MM.1S (cell line): ENCODE data around the gene MRPS5.
"Not testable (repeated sequence)": the region's sequence is repeated elsewhere in the genome, so short reads cannot be mapped to it uniquely, and the experiment has no call there.

ENCODE experiments used
- DNase-seq: peaks from one replicate; pipeline ENCODE4 v3.0.0-alpha.2; 2015
- H2AFZ ChIP-seq: fragments of 300-600 bp; sonication (generic); 2 replicates; pipeline ENCODE4 v1.6.0; 2016; ENCODE audit warnings: antibody characterized with exemption, low read length
- H3F3A ChIP-seq: fragments of 300-600 bp; sonication (generic); 2 replicates; pipeline ENCODE4 v1.6.1; 2016; ENCODE audit warnings: mild to moderate bottlenecking, antibody characterized with exemption, low read length, moderate library complexity, mixed read lengths; ENCODE audit not compliant: insufficient read depth
- H3K27ac ChIP-seq: fragments of 300-600 bp; sonication (generic); 2 replicates; pipeline ENCODE4 v1.5.1; 2016; ENCODE audit warnings: mild to moderate bottlenecking, low read length
- H3K27me3 ChIP-seq: fragments of 300-600 bp; sonication (generic); replicated peaks from 2 replicates; pipeline ENCODE4 v1.6.0; 2016; ENCODE audit warnings: low read length; ENCODE audit not compliant: insufficient read depth
- H3K36me3 ChIP-seq: fragments of 300-600 bp; sonication (generic); replicated peaks from 2 replicates; pipeline ENCODE4 v1.6.1; 2016; ENCODE audit warnings: mild to moderate bottlenecking, low read length, mixed read lengths; ENCODE audit not compliant: insufficient read depth
- H3K4me1 ChIP-seq: fragments of 300-600 bp; sonication (generic); 2 replicates; pipeline ENCODE4 v1.6.1; 2016; ENCODE audit warnings: low read length, mixed read lengths
- H3K4me2 ChIP-seq: fragments of 300-600 bp; sonication (generic); 2 replicates; pipeline ENCODE4 v1.6.0; 2016; ENCODE audit warnings: low read depth, low read length
- H3K4me3 ChIP-seq: fragments of 300-600 bp; sonication (generic); 2 replicates; pipeline ENCODE4 v1.5.1; 2016; ENCODE audit warnings: low read length, mixed read lengths
- H3K79me2 ChIP-seq: fragments of 300-600 bp; sonication (generic); 2 replicates; pipeline ENCODE4 v1.6.1; 2016; ENCODE audit warnings: mixed run types, low read length, mixed read lengths
- H3K9ac ChIP-seq: fragments of 300-600 bp; sonication (generic); 2 replicates; pipeline ENCODE4 v1.6.1; 2016; ENCODE audit warnings: low read length, mixed read lengths
- H3K9me2 ChIP-seq: fragments of 300-600 bp; sonication (generic); replicated peaks from 2 replicates; pipeline ENCODE4 v1.6.1; 2016; ENCODE audit warnings: mild to moderate bottlenecking, low read length, mixed read lengths; ENCODE audit not compliant: insufficient read depth
- H3K9me3 ChIP-seq: fragments of 300-600 bp; sonication (generic); replicated peaks from 2 replicates; pipeline ENCODE4 v1.6.1; 2016; ENCODE audit warnings: mild to moderate bottlenecking, low read length, mixed read lengths; ENCODE audit not compliant: insufficient read depth
- H4K20me1 ChIP-seq: fragments of 300-600 bp; sonication (generic); 2 replicates; pipeline ENCODE4 v1.6.1; 2016; ENCODE audit warnings: mild to moderate bottlenecking, low read length, moderate library complexity, mixed read lengths; ENCODE audit not compliant: insufficient read depth
- CTCF ChIP-seq: fragments of 300-600 bp; sonication (generic); IDR thresholded peaks from 2 replicates; pipeline ENCODE4 v1.5.1; 2016; ENCODE audit warnings: antibody characterized with exemption, low read length, mixed read lengths
- EZH2 ChIP-seq: fragments of 300-600 bp; sonication (generic); optimal IDR thresholded peaks from 2 replicates; pipeline ENCODE3; 2017; ENCODE audit warnings: low read depth, mild to moderate bottlenecking, antibody characterized with exemption, low read length, mixed read lengths
- EZH2phosphoT487 ChIP-seq: fragments of 300-600 bp; sonication (generic); IDR thresholded peaks from 2 replicates; pipeline ENCODE4 v1.6.1; 2018; ENCODE audit warnings: antibody characterized with exemption, low read length

Gene MRPS5

GRCh38 chr2:95039363-95039762 is 82.2 kb downstream of the MRPS5 start:
- H3K9ac ChIP-seq: no peak overlapping the region
- H3K79me2 ChIP-seq: no peaks in the 10 kb centered on the region
- no peak overlapping the region for H2AFZ ChIP-seq
- TF ChIP-seq EZH2phosphoT487 (no peak), EZH2 (no peak), CTCF (no peak)
- H3F3A ChIP-seq: no peaks in the 10 kb centered on the region
- H3K27ac ChIP-seq: no peak overlapping the region
- H3K9me3 ChIP-seq: no peaks in the 10 kb centered on the region
- no peaks in the 10 kb centered on the region for H3K4me1 ChIP-seq
- H3K9me2 ChIP-seq: no peaks in the 10 kb centered on the region
- DNase-seq: no peak
- H3K27me3 ChIP-seq: no peaks in the 10 kb centered on the region
- no peak overlapping the region for H3K4me2 ChIP-seq
- H4K20me1 ChIP-seq: no peaks in the 10 kb centered on the region
- no peak overlapping the region for H3K4me3 ChIP-seq
- no peaks in the 10 kb centered on the region for H3K36me3 ChIP-seq

DNA sequence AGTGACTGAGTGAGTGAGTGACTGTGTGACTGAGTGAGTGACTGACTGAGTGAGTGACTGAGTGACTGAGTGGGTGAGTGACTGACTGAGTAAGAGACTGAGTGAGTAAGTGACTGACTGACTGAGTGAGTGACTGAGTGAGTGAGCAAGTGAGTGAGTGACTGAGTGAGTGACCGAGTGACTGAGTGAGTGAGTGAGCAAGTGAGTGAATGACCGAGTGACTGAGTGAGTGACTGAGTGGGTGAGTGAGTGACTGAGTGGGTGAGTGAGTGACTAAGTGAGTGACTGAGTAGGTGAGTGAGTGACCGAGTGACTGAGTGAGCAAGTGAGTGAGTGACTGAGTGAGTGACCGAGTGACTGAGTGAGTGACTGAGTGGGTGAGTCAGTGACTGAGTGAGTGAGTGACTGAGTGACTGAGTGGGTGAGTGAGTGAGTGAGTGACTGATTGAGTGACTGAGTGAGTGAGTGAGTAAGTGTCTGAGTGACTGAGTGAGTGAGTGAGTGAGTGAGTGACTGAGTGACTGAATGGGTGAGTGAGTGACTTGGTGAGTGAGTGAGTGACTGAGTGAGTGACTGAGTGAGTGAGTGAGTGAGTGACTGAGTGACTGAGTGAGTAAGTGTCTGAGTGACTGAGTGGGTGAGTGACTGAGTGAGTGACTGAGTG is 82.8 kb downstream of the MRPS5 start:
- no peaks in the 10 kb centered on the region for H3K27me3 ChIP-seq
- H3K4me1 ChIP-seq: no peaks in the 10 kb centered on the region
- no peak overlapping the region for H3K27ac ChIP-seq
- H4K20me1 ChIP-seq: no peaks in the 10 kb centered on the region
- no peaks in the 10 kb centered on the region for H3K36me3 ChIP-seq
- H3K9me2 ChIP-seq: no peaks in the 10 kb centered on the region
- DNase-seq: no peak
- no peak overlapping the region for H2AFZ ChIP-seq
- TF ChIP-seq EZH2phosphoT487: no peak
- no peak for TF ChIP-seq CTCF
- TF ChIP-seq EZH2: no peak
- no peaks in the 10 kb centered on the region for H3F3A ChIP-seq
- H3K4me2 ChIP-seq: no peak overlapping the region
- H3K9ac ChIP-seq: no peak overlapping the region
- no peaks in the 10 kb centered on the region for H3K9me3 ChIP-seq
- H3K4me3 ChIP-seq: no peak overlapping the region
- no peaks in the 10 kb centered on the region for H3K79me2 ChIP-seq

- not testable (repeated sequence) for H3K36me3 ChIP-seq, H3K27ac ChIP-seq
Measured at GRCh38 chr2:95037841-95038585, 83.6 kb downstream of the MRPS5 start.

DNA sequence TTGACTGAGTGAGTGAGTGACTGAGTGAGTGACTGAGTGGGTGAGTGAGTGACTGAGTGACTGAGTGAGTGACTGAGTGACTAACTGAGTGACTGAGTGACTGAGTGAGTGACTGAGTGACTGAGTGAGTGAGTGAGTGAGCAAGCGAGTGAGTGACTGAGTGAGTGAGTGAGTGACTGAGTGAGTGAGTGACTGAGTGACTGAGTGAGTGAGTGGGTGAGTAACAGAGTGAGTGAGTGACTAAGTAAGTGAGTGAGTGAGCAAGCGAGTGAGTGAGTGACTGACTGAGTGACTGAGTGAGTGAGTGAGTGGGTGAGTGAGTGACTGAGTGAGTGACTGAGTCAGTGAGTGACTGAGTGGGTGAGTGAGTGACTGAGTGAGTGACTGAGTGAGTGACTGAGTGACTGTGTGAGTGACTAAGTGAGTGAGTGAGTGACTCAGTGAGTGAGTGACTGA is 84.2 kb downstream of the MRPS5 start:
- no peak for DNase-seq
- Histone ChIP-seq H3F3A (no peaks in the 10 kb centered on the region), H4K20me1 (no peaks in the 10 kb centered on the region), H3K27me3 (no peaks in the 10 kb centered on the region), H3K79me2 (no peaks in the 10 kb centered on the region), H3K9me3 (no peaks in the 10 kb centered on the region), H3K9ac (no peak overlapping the region), H3K27ac (no peak overlapping the region), H3K9me2 (no peaks in the 10 kb centered on the region), H3K36me3 (no peaks in the 10 kb centered on the region), H2AFZ (no peak overlapping the region), H3K4me3 (no peak overlapping the region), H3K4me2 (no peak overlapping the region), H3K4me1 (no peaks in the 10 kb centered on the region)
- TF ChIP-seq EZH2: no peak
- TF ChIP-seq EZH2phosphoT487: no peak
- TF ChIP-seq CTCF: no peak

More at GRCh38 chr2:95037841-95038585, 83.6 kb downstream of the MRPS5 start:
- H2AFZ ChIP-seq, H3K4me2 ChIP-seq, DNase-seq, H3K9ac ChIP-seq, H3K9me2 ChIP-seq, H3F3A ChIP-seq, H3K79me2 ChIP-seq, H3K4me3 ChIP-seq, H4K20me1 ChIP-seq, H3K27me3 ChIP-seq, H3K9me3 ChIP-seq, H3K4me1 ChIP-seq: not testable (repeated sequence)
